GM18861 (cell line): ENCODE data around the gene PRTFDC1.

Experiments used
- ATAC-seq: cut with Tn5 transposase; IDR thresholded peaks from one replicate; pipeline ENCODE4 v1.9.1; 2021; ENCODE audit not compliant: unreplicated experiment

Gene PRTFDC1

DNA sequence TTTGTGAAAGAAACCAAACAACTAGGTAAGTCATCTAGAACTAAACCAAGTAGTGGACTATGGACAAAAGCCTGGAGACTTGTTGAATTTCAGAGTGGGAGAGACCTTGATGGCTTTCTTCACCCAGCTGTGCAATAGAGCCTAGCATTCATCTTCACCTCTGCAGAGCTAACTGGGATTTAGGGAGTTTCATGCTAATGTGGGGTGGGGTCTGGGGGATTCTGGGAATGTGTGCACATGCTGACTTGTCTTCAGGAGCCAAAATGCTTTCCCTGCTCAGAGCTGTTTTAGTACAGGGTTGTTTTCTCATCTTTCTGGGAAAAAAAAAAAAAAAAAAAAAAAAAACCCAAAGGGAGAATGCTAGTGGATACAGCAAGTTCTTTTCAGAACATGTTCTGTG lies 147.4 kb downstream of the PRTFDC1 start:
- ATAC-seq, result no peak

DNA sequence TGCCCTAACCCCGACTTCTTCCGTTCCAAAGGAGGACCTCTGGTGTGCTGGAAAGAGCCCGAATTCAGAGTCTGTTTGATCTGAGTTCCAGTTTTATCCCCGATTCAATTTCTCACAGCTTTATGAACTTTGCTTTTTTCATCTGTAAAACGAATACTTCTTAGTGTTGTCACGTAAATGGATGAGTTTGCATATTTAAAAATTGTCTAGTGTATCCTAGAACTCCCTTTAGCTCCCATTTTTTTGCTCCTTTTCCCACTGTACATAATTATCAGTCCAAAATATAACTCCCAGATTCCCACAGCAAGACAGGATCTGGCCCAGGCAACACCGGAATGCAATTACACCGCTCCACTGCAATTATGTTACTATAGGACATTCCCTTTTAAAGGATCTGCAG lies 148.0 kb downstream of the PRTFDC1 start:
- no peak for ATAC-seq

DNA sequence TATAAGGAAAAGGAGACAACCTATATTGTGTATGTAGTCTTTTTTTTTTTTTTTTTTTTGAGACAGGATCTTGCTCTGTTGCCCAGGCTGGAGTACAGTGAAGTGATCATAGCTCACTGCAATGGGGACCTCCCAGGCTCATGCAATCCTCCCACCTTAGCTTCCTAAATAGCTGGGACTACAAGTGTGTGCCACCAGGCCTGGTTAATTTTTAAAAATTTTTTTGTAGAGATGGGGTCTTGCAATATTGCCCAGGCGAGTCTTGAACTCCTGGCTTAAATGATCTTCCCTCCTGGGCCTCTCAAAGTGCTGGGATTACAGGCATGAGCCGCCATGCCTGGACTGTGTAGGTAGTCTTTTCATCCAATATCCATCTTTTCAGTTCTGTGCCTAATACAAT lies 150.0 kb downstream of the PRTFDC1 start:
- no peak for ATAC-seq

DNA sequence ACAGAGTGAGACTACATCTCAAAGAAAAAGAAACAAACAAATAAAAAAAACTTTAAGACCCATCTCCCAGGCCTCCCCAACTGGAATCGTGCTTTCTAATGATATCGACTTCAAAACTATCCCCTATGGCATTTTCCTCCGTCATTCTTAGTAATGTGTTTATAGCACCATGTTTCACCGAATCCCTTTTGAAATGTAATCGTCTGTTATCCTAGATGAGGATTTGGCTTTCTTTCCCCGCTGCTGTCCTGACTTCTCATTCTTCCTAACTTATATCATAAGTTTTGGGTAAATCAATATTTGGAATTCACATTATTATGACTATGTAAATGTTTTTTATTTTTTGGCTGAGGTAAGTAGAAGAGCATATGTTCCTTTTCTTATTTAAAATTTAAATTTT lies 151.5 kb downstream of the PRTFDC1 start:
- no peak for ATAC-seq
